IMR-90 (cell line): ENCODE measurements around the gene TCIRG1. TPM values are rescaled to one million over a fixed set of nuclear protein-coding genes. Genes with fewer than 3 reads are reported as not detected.
A peak's percentile ranks its signal among the peaks of the same experiment; 100 is the strongest.

Experiments
- ELK1 ChIP-seq: fragments of 150-350 bp; IDR thresholded peaks from 2 replicates; pipeline ENCODE4 v1.6.1; 2016; ENCODE audit warnings: low read depth, mild to moderate bottlenecking, low read length, moderate library complexity, borderline replicate concordance
- FOS ChIP-seq: fragments of 150-350 bp; IDR thresholded peaks from 2 replicates; pipeline ENCODE4 v1.6.1; 2016; ENCODE audit warnings: low read depth, low read length
- MAFK ChIP-seq: IDR thresholded peaks from 2 replicates; pipeline ENCODE4 v1.6.1; 2012; ENCODE audit warnings: low read depth, low read length, improper control_type of control experiment
- polyA plus RNA-seq, 3 experiments: library from polyadenylated mRNA; depleted of rRNA; stranded (reverse); fragments of >200 nt; gene quantifications; 2 replicates each; pipeline ENCODE4 v1.2.3, GENCODE V29; 2012; ENCODE audit warnings: low replicate concordance in 1 of 3
- total RNA-seq: library from RNA; depleted of rRNA; stranded (reverse); fragments of >200 nt; gene quantifications from 2 replicates; pipeline ENCODE4 v1.2.3, GENCODE V29; 2012

Gene TCIRG1
- total and polyA plus RNA-seq, 2 of the 4 experiments (the other 2 are of a cell fraction) = 25.3 to 117 TPM

DNA sequence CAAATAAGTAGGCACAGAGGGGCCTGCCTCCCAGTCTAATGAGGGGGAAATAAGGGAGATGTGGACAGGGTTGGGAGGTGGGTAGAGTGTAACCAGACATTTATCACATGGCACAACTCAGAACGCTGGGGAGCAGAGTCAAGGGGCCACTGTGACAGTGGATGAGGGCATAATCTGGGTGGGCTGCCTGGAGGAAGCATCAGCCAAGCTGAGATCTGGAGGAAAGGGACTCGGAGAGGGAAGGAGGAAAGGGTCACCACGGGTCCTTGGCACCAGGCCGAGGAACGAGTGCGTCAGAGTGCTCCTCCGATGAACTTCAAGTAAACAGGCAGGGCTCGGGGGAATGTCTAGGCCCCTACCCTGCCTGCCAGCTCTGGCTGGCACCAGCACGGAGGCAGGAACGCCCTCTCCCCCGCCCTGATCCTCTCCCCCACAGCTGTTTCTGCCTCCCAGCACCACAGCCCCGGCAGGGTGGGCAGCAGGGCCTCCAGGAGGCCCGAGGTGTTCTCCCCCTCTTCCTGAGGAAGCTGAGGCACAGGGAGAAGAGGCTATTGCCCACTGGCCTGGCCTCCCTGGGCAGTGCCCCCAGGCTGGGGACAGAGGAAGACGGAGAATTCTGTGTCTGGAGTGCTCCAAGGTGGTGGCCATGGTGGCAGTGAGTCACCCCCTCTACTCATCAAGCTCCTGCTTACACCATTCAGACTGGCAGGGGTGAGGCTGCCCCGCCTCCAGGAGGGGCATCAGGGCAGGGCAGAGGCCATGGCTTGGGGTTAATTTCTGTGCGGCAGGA lies 24.5 kb upstream of the TCIRG1 start (continued):
- TF ChIP-seq ELK1 (no peak), MAFK (no peak), FOS (peak; percentile 48)
